Hepatocyte (in vitro differentiated cells): Measurements from ENCODE around the gene ALK. TPM values are rescaled to one million over a fixed set of nuclear protein-coding genes. Genes with fewer than 3 reads are reported as not detected.
A peak's percentile ranks its signal among the peaks of the same experiment; 100 is the strongest.

Experiments
- DNase-seq: peaks from one replicate; pipeline ENCODE4 v3.0.0-alpha.2; 2016; ENCODE audit warnings: low spot score
- H2AFZ ChIP-seq: fragments of 200-600 bp; sonication (generic); 2 replicates; pipeline ENCODE4 v1.6.0; 2016; ENCODE audit warnings: antibody characterized with exemption, mild to moderate bottlenecking
- H3K27ac ChIP-seq: fragments of 200-600 bp; sonication (generic); 2 replicates; pipeline ENCODE4 v1.5.1; 2016; ENCODE audit warnings: mild to moderate bottlenecking
- H3K27me3 ChIP-seq: fragments of 200-600 bp; sonication (generic); 2 replicates; pipeline ENCODE4 v1.6.1; 2016
- H3K36me3 ChIP-seq: fragments of 200-600 bp; sonication (generic); replicated peaks from 2 replicates; pipeline ENCODE4 v1.5.1; 2016; ENCODE audit warnings: low read depth; ENCODE audit not compliant: insufficient read depth
- H3K4me1 ChIP-seq: fragments of 200-600 bp; sonication (generic); 2 replicates; pipeline ENCODE4 v1.5.1; 2016; ENCODE audit warnings: mild to moderate bottlenecking, moderate library complexity; ENCODE audit not compliant: insufficient read depth
- H3K4me2 ChIP-seq: fragments of 200-600 bp; sonication (generic); 2 replicates; pipeline ENCODE4 v1.6.0; 2016
- H3K4me3 ChIP-seq: fragments of 200-600 bp; sonication (generic); 2 replicates; pipeline ENCODE4 v1.5.1; 2016; ENCODE audit warnings: mild to moderate bottlenecking
- H3K79me2 ChIP-seq: fragments of 200-600 bp; sonication (generic); 2 replicates; pipeline ENCODE4 v1.6.0; 2017; ENCODE audit warnings: mild to moderate bottlenecking
- H3K9me2 ChIP-seq: fragments of 200-600 bp; sonication (generic); replicated peaks from 2 replicates; pipeline ENCODE4 v1.6.0; 2017; ENCODE audit warnings: mild to moderate bottlenecking; ENCODE audit not compliant: insufficient read depth
- H3K9me3 ChIP-seq: fragments of 200-600 bp; sonication (generic); 2 replicates; pipeline ENCODE4 v1.5.1; 2016; ENCODE audit warnings: low read depth, mild to moderate bottlenecking
- H4K20me1 ChIP-seq: fragments of 200-600 bp; sonication (generic); 2 replicates; pipeline ENCODE4 v1.6.0; 2016; ENCODE audit warnings: mild to moderate bottlenecking; ENCODE audit not compliant: insufficient read depth, poor library complexity, severe bottlenecking
- CTCF ChIP-seq: fragments of 200-600 bp; sonication (generic); IDR thresholded peaks from 2 replicates; pipeline ENCODE4 v1.5.1; 2016; ENCODE audit warnings: antibody characterized with exemption, mild to moderate bottlenecking; ENCODE audit not compliant: poor library complexity
- EZH2 ChIP-seq: fragments of 200-600 bp; sonication (generic); IDR thresholded peaks from 2 replicates; pipeline ENCODE4 v1.6.1; 2016; ENCODE audit warnings: antibody characterized with exemption, mild to moderate bottlenecking, borderline replicate concordance
- EZH2phosphoT487 ChIP-seq: fragments of 200-600 bp; sonication (generic); IDR thresholded peaks from one replicate; pipeline ENCODE4 v1.6.1; 2018; ENCODE audit warnings: antibody characterized with exemption, mild to moderate bottlenecking, low read depth, moderate library complexity; ENCODE audit not compliant: unreplicated experiment, severe bottlenecking
- WGBS: methylation state at CpG from one replicate; pipeline ENCODE4 v1.1.6; 2016; ENCODE audit warnings: low lambda C conversion rate; ENCODE audit errors: missing lambda C conversion rate; 5-methylcytosine and 5-hydroxymethylcytosine counted together
- polyA plus RNA-seq: library from polyadenylated mRNA; unstranded; fragments of >200 nt; fragmentation: Nextera tagmentation; extraction: Ambion mirVana; gene quantifications from 2 replicates; pipeline ENCODE4 v1.2.1, GENCODE V29; 2016
- total RNA-seq: library from RNA; depleted of rRNA; stranded (reverse); fragments of >200 nt; gene quantifications from 2 replicates; pipeline ENCODE4 v1.2.3, GENCODE V29; 2014

The ALK gene
- total and polyA plus RNA-seq, 2 experiments from 2014 or later: 0.16 to 0.27 TPM

- H3K36me3 ChIP-seq: no peaks in the 10 kb centered on the region
- WGBS: 94% methylated on average over 10 of the region's 10 CpGs
- TF ChIP-seq EZH2: no peak
- TF ChIP-seq EZH2phosphoT487: no peak
- no peak for TF ChIP-seq CTCF
Observed at GRCh38 chr2:29284671-29285070, 636.7 kb downstream of the ALK start.

GRCh38 chr2:29281916-29282247, 639.5 kb downstream of the ALK start:
- H3K36me3 ChIP-seq: no peaks in the 10 kb centered on the region
- H3K9me2 ChIP-seq: no peaks in the 10 kb centered on the region
- H3K79me2 ChIP-seq: no peaks in the 10 kb centered on the region
- DNase-seq: no peak
- no peak for TF ChIP-seq CTCF
- no peak for TF ChIP-seq EZH2
- TF ChIP-seq EZH2phosphoT487: no peak
- no peaks in the 10 kb centered on the region for H3K4me1 ChIP-seq
- no peak overlapping the region for H2AFZ ChIP-seq
- WGBS: 96% methylated on average over 3 of the region's 3 CpGs
- no peaks in the 10 kb centered on the region for H3K9me3 ChIP-seq
- H4K20me1 ChIP-seq: no peaks in the 10 kb centered on the region
- H3K4me2 ChIP-seq: peak overlapping the region; percentile 17
- H3K27me3 ChIP-seq: no peaks in the 10 kb centered on the region
- no peak overlapping the region for H3K27ac ChIP-seq
- no peak overlapping the region for H3K4me3 ChIP-seq

More at GRCh38 chr2:29284671-29285070, 636.7 kb downstream of the ALK start:
- Histone ChIP-seq H3K27ac (no peak overlapping the region), H3K4me3 (no peak overlapping the region), H3K79me2 (no peaks in the 10 kb centered on the region), H3K9me2 (no peaks in the 10 kb centered on the region), H2AFZ (no peak overlapping the region), H3K4me2 (no peak overlapping the region), H3K4me1 (no peaks in the 10 kb centered on the region), H3K9me3 (no peaks in the 10 kb centered on the region), H4K20me1 (no peaks in the 10 kb centered on the region), H3K27me3 (no peaks in the 10 kb centered on the region)
- no peak for DNase-seq

GRCh38 chr2:29281086-29281915, 640.1 kb downstream of the ALK start:
- H3K9me2 ChIP-seq: no peaks in the 10 kb centered on the region
- H3K4me3 ChIP-seq: no peak overlapping the region
- H3K9me3 ChIP-seq: no peaks in the 10 kb centered on the region
- H4K20me1 ChIP-seq: no peaks in the 10 kb centered on the region
- H3K79me2 ChIP-seq: no peaks in the 10 kb centered on the region
- no peaks in the 10 kb centered on the region for H3K4me1 ChIP-seq
- no peak overlapping the region for H2AFZ ChIP-seq
- H3K36me3 ChIP-seq: no peaks in the 10 kb centered on the region
- H3K4me2 ChIP-seq: peak overlapping the region; percentile 17
- DNase-seq: peak; percentile 51
- H3K27me3 ChIP-seq: no peaks in the 10 kb centered on the region
- WGBS: 65% methylated on average over 15 of the region's 15 CpGs
- H3K27ac ChIP-seq: no peak overlapping the region
- TF ChIP-seq CTCF (no peak), EZH2phosphoT487 (no peak), EZH2 (no peak)

GRCh38 chr2:29278966-29279365, 642.4 kb downstream of the ALK start:
- no peak for DNase-seq
- whole genome bisulfite sequencing: 88% methylated on average over 9 of the region's 9 CpGs
- Histone ChIP-seq H3K9me2 (no peaks in the 10 kb centered on the region), H3K4me2 (no peak overlapping the region), H3K4me3 (no peak overlapping the region), H4K20me1 (no peaks in the 10 kb centered on the region), H3K4me1 (no peaks in the 10 kb centered on the region), H3K27me3 (no peaks in the 10 kb centered on the region), H3K79me2 (no peaks in the 10 kb centered on the region), H3K9me3 (no peaks in the 10 kb centered on the region), H2AFZ (no peak overlapping the region), H3K36me3 (no peaks in the 10 kb centered on the region), H3K27ac (no peak overlapping the region)
- TF ChIP-seq EZH2 (no peak), CTCF (no peak), EZH2phosphoT487 (no peak)
